Medulla oblongata (tissue), 1 donor: ENCODE data around the gene SDK1.
"Not testable (repeated sequence)": the region's sequence is repeated elsewhere in the genome, so short reads cannot be mapped to it uniquely, and the experiment has no call there.

Source experiments
- DNase-seq: peaks from one replicate; pipeline ENCODE4 v3.0.0-alpha.2; 2015; ENCODE audit errors: extremely low spot score

Gene SDK1

DNA sequence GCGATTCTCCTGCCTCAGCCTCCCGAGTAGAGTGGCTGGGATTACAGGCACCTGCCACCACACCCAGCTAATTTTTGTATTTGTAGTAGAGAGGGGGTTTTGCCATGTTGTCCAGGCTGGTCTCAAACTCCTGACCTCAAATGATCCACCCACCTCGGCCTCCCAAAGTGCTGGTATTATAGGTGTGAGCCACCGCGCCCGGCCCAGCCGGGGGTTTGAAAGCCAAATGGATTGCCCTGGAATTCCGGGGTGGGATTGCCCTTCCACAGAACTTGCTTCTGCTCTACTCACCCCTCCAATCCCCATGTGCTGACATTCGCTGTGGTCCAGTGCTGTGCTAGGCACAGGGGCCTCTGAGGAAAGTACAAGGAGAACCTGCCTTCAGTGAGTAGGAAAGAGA is 793.1 kb downstream of the SDK1 start:
- not testable (repeated sequence) for DNase-seq

- DNase-seq = no peak
These were observed 796.1 kb downstream of the SDK1 start for GRCh38 chr7:4097001-4097609.

DNA sequence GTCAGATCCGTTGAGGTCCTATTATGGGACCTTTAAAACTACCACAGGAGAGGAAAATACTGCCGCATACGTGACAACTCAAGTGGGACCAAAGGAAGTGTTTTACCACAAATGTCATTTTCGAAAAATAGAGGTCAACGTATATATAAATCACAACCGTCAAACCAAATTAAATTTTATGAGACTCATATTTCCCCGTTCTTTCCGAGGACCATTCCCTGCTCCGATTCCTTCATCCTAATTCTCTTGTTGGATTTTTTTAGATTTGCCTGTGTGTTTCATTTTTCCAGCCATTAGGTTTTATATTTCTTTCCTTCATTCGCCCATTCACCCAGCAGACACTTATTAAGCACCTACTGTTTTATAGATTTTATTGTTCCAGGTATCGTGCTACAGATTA is 797.1 kb downstream of the SDK1 start:
- no peak for DNase-seq

GRCh38 chr7:4099651-4100050 is 798.6 kb downstream of the SDK1 start:
- DNase-seq = no peak

- DNase-seq = no peak
These were observed 799.1 kb downstream of the SDK1 start for GRCh38 chr7:4100148-4100547.

DNA sequence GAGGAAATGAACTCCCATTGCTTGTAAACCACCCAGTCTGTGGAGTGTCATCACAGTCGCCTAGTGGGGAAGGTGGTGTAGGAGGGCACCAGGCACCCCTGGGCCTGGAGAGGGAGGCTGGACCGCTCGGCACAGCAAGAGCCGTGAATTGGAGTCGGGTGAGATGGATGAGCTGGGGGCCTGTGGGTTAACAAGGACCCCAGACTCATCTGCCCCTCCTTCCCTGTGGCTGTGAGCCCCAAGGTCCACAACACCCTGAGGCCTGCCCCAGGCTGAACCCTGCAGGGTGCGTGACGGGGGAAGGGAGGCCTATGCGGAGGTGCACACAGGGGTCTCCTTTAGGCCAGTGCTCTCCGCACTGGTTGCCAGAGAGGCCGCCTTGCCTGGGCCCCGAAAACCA is 799.6 kb downstream of the SDK1 start:
- no peak for DNase-seq

DNA sequence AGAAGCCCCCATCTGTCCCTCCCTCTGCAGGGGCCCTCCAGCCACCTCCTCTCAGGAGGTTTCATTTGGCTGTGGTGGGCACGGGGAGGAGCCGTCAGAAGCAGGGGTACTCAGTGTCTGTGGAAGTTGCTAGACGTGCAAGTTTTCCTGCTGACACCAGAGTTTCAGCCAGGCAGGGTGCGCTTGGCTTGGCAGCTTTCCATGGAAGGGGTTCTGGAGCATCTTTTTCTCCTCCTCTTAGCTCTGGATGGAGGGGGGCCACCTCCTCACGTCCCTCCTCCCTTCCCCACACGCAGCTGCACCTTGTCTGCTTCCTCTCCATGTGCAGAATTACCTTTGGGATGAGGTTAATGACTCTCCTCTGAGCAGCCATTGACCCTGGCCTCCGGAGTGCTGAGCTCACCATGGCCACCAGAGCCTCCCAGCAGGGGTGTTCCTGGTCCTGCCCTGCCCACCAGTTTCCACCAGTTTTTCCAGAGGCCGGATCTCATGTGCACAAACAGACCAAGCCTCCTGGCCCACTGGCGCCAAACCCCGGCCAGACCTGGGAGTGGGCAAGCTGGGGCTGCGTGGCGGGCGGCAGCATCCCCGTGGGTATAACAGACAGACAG is 801.3 kb downstream of the SDK1 start:
- no peak for DNase-seq

GRCh38 chr7:4103352-4104091 is 802.5 kb downstream of the SDK1 start:
- DNase-seq = no peak

GRCh38 chr7:4107839-4108238 is 806.8 kb downstream of the SDK1 start:
- DNase-seq = no peak

- no peak for DNase-seq
These were observed 807.9 kb downstream of the SDK1 start for GRCh38 chr7:4108951-4109350.

DNA sequence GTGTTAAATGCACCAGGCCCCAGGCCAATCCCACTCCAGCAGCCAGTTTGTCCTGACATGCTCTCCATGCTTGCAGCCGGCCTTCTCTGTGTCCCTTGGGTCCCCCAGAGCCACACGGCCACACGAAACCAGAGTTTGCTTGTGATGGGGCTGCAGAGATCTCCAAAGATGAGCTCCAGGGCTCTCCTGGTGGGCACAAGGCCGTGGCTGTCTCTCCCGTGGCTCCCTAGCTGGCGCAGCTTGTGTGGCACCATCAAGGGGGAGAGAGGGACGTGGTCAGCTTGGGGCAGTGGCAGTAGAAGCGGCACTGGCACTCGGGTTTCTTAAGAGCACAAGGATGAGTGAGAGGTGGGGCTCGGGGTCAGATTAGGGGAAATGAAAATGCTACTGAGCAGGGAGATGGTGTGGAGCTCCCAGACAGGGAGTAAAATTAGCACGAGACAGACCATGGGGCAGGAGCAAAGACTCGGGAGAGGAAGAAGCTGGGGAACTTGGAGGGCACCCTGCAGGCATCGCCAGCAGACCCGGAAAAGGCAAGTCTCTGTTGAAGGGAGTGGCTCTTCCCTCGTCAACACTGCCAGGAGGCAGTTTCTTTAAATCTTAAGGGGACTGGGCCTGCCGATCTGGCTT is 808.5 kb downstream of the SDK1 start:
- peak; percentile 79 for DNase-seq

DNA sequence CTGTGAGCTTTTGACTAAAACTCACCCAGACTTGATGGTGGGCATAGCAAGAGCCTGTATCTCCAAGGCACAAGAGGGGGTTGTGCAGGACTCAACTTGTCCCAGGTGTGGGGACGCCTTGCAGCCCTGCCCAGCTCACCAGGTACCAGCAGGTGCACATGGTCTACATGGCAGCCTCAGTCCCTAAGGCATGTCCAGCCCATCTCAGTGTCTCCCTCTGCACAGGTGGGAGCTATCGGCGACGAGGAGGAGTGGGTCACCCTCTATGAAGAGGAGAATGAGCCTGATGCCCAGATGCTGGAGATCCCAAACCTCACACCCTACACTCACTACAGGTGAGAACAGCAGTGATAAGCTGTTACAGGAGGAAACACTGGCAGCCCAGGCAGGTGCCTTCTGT is 809.4 kb downstream of the SDK1 start:
- DNase-seq = no peak

- no peak for DNase-seq
These were observed 810.1 kb downstream of the SDK1 start for GRCh38 chr7:4111166-4111565.

DNA sequence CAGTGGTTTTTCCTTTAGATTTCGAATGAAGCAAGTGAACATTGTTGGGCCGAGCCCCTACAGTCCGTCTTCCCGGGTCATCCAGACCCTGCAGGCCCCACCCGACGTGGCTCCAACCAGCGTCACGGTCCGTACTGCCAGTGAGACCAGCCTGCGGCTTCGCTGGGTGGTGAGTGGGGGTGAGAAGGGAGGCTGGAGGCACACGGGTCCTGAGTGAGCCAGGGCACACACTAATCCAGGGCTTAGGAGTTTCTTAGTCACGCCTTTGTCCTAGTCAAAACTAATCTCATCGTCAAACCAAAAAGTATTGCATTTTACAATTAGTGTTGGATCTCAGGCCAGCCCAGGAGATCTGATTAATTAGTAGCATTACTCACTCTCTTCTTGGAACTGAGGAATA is 812.2 kb downstream of the SDK1 start:
- DNase-seq = no peak

DNA sequence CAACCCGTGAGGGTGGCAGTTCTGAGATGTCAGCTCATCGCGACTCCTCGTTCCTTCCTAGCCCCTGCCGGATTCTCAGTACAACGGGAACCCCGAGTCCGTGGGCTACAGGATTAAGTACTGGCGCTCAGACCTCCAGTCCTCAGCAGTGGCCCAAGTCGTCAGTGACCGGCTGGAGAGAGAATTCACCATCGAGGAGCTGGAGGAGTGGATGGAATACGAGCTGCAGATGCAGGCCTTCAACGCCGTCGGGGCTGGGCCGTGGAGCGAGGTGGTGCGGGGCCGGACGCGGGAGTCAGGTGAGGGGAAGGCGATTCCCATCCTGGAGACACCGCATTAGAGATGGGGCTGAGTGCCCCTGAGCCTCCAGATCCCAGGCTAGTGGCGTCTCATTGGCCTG is 812.9 kb downstream of the SDK1 start:
- no peak for DNase-seq

GRCh38 chr7:4115442-4115841 is 814.4 kb downstream of the SDK1 start:
- no peak for DNase-seq

DNA sequence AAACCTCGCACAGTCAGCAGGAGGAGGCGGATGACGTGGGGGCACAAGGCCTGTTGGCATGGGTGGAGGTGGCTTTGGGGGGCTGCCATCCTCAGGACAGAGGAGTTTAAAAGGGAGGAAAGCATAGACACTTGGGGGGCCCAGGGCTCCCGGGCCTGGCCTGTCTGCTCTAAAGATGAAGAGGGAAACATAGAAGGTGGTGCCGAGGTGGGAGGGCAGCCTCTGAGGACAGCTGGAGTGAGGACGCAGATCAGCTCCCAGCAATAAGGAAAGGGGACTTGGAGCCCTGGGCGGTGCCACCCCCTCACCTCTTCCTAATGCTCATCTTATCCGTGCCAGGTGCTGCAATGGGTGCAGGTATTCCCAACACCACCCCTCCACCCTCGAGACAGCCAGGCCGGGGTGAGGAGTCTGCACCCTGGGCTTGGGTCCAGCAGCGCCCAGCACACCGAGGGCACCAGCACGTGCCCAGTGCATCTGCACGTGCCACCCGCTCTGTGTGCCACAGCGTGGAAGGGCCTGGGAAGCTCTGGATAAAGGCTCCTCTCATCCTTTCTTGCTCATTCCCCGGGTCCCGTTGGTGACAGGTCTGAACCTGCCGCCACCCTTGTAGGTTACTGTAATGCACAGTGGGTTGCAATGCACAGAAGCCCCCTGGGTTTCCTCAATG is 815.0 kb downstream of the SDK1 start:
- DNase-seq = no peak

DNA sequence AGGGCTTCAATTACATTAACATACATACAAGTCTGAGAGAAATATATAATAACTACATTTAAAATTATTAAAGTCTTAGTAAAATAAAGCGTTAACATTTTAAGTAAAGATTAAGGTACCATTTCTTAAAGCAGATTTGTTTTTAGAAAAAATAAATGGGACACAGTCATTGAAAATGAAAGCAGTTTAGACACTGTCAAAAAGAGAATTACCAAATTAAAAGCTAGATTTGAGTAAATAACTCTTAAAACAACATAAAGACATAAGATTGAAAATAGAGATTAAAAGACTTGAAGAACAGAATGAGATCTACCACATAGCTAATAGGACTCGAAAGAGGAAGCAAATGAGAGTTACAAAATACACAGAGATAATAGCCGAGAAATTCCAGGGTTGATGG is 818.8 kb downstream of the SDK1 start:
- no peak for DNase-seq

GRCh38 chr7:4123346-4123745 is 822.3 kb downstream of the SDK1 start:
- DNase-seq = no peak

- no peak for DNase-seq
These were observed 822.8 kb downstream of the SDK1 start for GRCh38 chr7:4123823-4124222.

- no peak for DNase-seq
These were observed 823.8 kb downstream of the SDK1 start for GRCh38 chr7:4124556-4125477.
